Spleen (tissue), 11 donors: ENCODE measurements around the gene CPSF4. TPM values are rescaled to one million over a fixed set of nuclear protein-coding genes. Genes with fewer than 3 reads are reported as not detected.

Experiments
- DNase-seq: peaks from one replicate; pipeline ENCODE4 v3.0.0-alpha.2; 2020
- H3K27ac ChIP-seq, 8 donors: fragments of 200-600 bp; sonication (generic) in 7 of 8; 1 replicate in 4 of 8; 2 replicates in 4 of 8; pipeline versions ENCODE4 v1.5.0 to v1.8.0; 2016 to 2021; ENCODE audit warnings: inconsistent platforms in 4 of 8, mild to moderate bottlenecking in 4 of 8, moderate library complexity in 1 of 8
- H3K27me3 ChIP-seq, 7 donors: fragments of 200-600 bp; sonication (generic) in 6 of 7; replicated peaks in 1 of 7; 1 replicate in 4 of 7; 2 replicates in 3 of 7; pipeline versions ENCODE4 v1.5.0 to v1.8.0; 2016 to 2021; ENCODE audit warnings: inconsistent platforms in 3 of 7, mild to moderate bottlenecking in 1 of 7
- H3K36me3 ChIP-seq, 6 donors: fragments of 200-600 bp; sonication (generic) in 5 of 6; 1 replicate in 4 of 6; 2 replicates in 2 of 6; pipeline versions ENCODE4 v1.5.0 to v1.8.0; 2016 to 2021; ENCODE audit warnings: inconsistent platforms in 2 of 6
- H3K4me1 ChIP-seq, 6 donors: fragments of 200-600 bp; sonication (generic) in 5 of 6; 1 replicate in 3 of 6; 2 replicates in 3 of 6; pipeline versions ENCODE4 v1.5.0 to v1.8.0; 2016 to 2021; ENCODE audit warnings: inconsistent platforms in 3 of 6
- H3K4me3 ChIP-seq, 8 donors: fragments of 200-600 bp; sonication (generic) in 7 of 8; 1 replicate in 4 of 8; 2 replicates in 4 of 8; pipeline versions ENCODE4 v1.5.0 to v1.8.0; 2016 to 2021; ENCODE audit warnings: inconsistent platforms in 4 of 8, mild to moderate bottlenecking in 4 of 8, moderate library complexity in 2 of 8
- H3K9me3 ChIP-seq, 8 donors: fragments of 200-600 bp; sonication (generic) in 7 of 8; 1 replicate in 4 of 8; 2 replicates in 4 of 8; pipeline versions ENCODE4 v1.5.0 to v1.8.0; 2016 to 2021; ENCODE audit warnings: inconsistent platforms in 4 of 8
- CTCF ChIP-seq, 11 experiments: fragments of 200-600 bp in 7 of 11; fragments of 450-650 bp in 4 of 11; sonication (generic) in 4 of 11; IDR thresholded peaks in 8 of 11; conservative IDR thresholded peaks in 3 of 11; 1 replicate in 7 of 11; 2 replicates in 4 of 11; pipeline versions ENCODE4 v1.4.0 to v1.8.0; 2016 to 2021; ENCODE audit warnings: antibody characterized with exemption in 11 of 11, inconsistent platforms in 4 of 11, mild to moderate bottlenecking in 1 of 11
- POLR2A ChIP-seq, 3 donors: fragments of 450-650 bp; IDR thresholded peaks; one replicate each; pipeline ENCODE4 v1.5.1; 2017; ENCODE audit warnings: antibody characterized with exemption in 3 of 3, mild to moderate bottlenecking in 1 of 3
- POLR2AphosphoS5 ChIP-seq, 3 donors: sonication (generic); formaldehyde crosslinking; IDR thresholded peaks; one replicate each; pipeline ENCODE4 v1.5.1; 2017; ENCODE audit warnings: antibody characterized with exemption in 3 of 3
- WGBS, 5 donors: extraction: QIAGEN DNeasy Blood & Tissue Kit in 3 of 5; methylation state at CpG; one replicate each; pipeline versions ENCODE4 v1.1.5 to v1.1.7; 2013 to 2018; 5-methylcytosine and 5-hydroxymethylcytosine counted together
- intact Hi-C: fragments of 100-400 bp; cut with DNase I; formaldehyde crosslinking; loops from one replicate; pipeline ENCODE4 v1.15.0; 2023; ENCODE audit warnings: low total_unique reads
- polyA plus RNA-seq, 3 donors: library from polyadenylated mRNA; stranded (reverse); fragments of 200-250 nt; gene quantifications; one replicate each; pipeline ENCODE4 v1.2.1, GENCODE V29; 2013
- total RNA-seq, 7 donors: library from RNA; depleted of rRNA in 3 of 7; stranded (reverse); fragments of >200 nt in 3 of 7; fragmentation: NEBNext Ultra II Directional in 4 of 7; extraction: Animal tissue kit (Norgen Biotek cat#: 25700) in 4 of 7; gene quantifications; one replicate each; pipeline versions ENCODE4 v1.1.0 to v1.2.1, GENCODE V29; 2016 to 2021
- donor health status: healthy with polysubstance abuse.
- donor health status: DM: no; HTN: no; CAD: no; lungs with moderate emphysema.
- donor health status: DM: no; HTN: no; CAD: no.
- donor health status: Bipolar disorder and iron deficiency.
- donor health status: healthy.
- donor health status: DM: no; HTN: no; CAD: no.
- donor health status: DM: yes; HTN: yes; CAD: no.

CPSF4 gene
- total and polyA plus RNA-seq, 10 donors = 28.7 to 49.6 (median 36.9) TPM

GRCh38 chr7:99465421-99465768, 26.7 kb downstream of the CPSF4 start:
- H3K4me1 ChIP-seq = peaks cover 15 to 62% (median 46%) of the 10 kb centered on the region in 6 donors
- no peak for DNase-seq

DNA sequence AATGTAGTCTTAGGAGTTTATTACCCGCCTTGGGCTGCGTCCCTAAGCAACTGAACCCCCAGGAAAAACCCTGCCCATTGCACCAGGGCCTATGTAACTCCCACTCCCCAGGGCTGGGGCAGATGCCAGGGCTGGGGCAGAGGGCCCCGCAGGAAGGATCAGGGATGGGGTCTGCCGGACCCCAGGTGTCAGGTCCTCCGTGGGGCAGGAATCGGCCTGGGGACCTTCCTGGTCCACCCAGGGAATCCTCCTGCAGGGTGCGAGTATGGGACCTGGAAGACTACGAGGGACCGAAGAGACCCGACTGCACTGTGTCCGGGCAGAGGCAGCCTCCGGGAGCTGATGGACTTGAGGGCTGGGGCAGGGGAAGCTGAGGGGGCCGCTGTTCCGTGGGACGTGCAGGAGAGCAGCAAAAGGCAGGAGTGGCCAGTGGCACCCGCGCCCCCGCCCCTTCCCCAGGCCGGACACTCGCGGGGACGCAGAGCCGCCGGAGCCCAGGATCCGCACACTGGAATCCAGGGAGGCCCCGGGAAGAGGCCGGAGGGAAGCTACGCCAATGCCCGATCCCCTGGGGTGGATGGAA, 29.7 kb downstream of the CPSF4 start:
- H3K4me1 ChIP-seq = peaks cover 13 to 54% (median 32%) of the 10 kb centered on the region in 6 donors
- H3K4me3 ChIP-seq = no peak overlapping the region
- intact Hi-C loops = no loop called here
- no peaks in the 10 kb centered on the region for H3K27me3 ChIP-seq
- peaks cover 0 to 14% (median 3%) of the 10 kb centered on the region in 6 donors for H3K36me3 ChIP-seq
- 88 to 93% (median 89%) methylated on average over 13 to 29 of the region's 29 CpGs for WGBS, 5 donors
- TF ChIP-seq CTCF (IDR thresholded peaks at IDR 0.05 in 8 of 11, conservative IDR thresholded peaks at IDR 0.05 in 3 of 11) (no peak), POLR2A (IDR thresholded peaks at IDR 0.05) (no peak), POLR2AphosphoS5 (IDR thresholded peaks at IDR 0.05) (no peak)
- no peak overlapping the region for H3K27ac ChIP-seq
- DNase-seq = peak; percentile 76
- no peaks in the 10 kb centered on the region for H3K9me3 ChIP-seq

More at GRCh38 chr7:99465421-99465768, 26.7 kb downstream of the CPSF4 start:
- H3K36me3 ChIP-seq = peaks cover 0 to 44% (median 3%) of the 10 kb centered on the region in 6 donors
- 4 to 8% (median 6%) methylated on average over 9 of the region's 9 CpGs for WGBS, 5 donors
- H3K27me3 ChIP-seq = no peaks in the 10 kb centered on the region
- intact Hi-C loops = no loop called here
- peak overlapping the region; percentile 62 to 100 (median 92) for H3K4me3 ChIP-seq
- H3K9me3 ChIP-seq = no peaks in the 10 kb centered on the region
- H3K27ac ChIP-seq = peak overlapping the region; percentile 81 to 93 (median 87)
- TF ChIP-seq CTCF (IDR thresholded peaks at IDR 0.05 in 8 of 11, conservative IDR thresholded peaks at IDR 0.05 in 3 of 11) (no peak), POLR2AphosphoS5 (IDR thresholded peaks at IDR 0.05) (no peak), POLR2A (IDR thresholded peaks at IDR 0.05) (no peak)

- intact Hi-C loops = no loop called here
- no peak overlapping the region for H3K27ac ChIP-seq
These were observed 30.8 kb downstream of the CPSF4 start for GRCh38 chr7:99469381-99470065.

More at GRCh38 chr7:99469381-99470065, 30.8 kb downstream of the CPSF4 start:
- no peaks in the 10 kb centered on the region for H3K9me3 ChIP-seq
- H3K4me3 ChIP-seq = no peak overlapping the region
- H3K36me3 ChIP-seq = peaks cover 0 to 3% (median 0%) of the 10 kb centered on the region in 6 donors
- H3K4me1 ChIP-seq = peaks cover 17 to 54% (median 29%) of the 10 kb centered on the region in 6 donors
- no peaks in the 10 kb centered on the region for H3K27me3 ChIP-seq
- WGBS, 5 donors = 56 to 61% (median 57%) methylated on average over 23 of the region's 23 CpGs
- no peak for DNase-seq
- TF ChIP-seq CTCF (IDR thresholded peaks at IDR 0.05 in 8 of 11, conservative IDR thresholded peaks at IDR 0.05 in 3 of 11) (no peak), POLR2AphosphoS5 (IDR thresholded peaks at IDR 0.05) (no peak), POLR2A (IDR thresholded peaks at IDR 0.05) (no peak)
